Measurements from ENCODE around the gene COA1. TPM values are rescaled to one million over a fixed set of nuclear protein-coding genes. Genes with fewer than 3 reads are reported as not detected.

COA1 gene
- total and polyA plus RNA-seq, 9 of the 15 experiments (the other 6 are each of a cell fraction or from before 2014, with no cell fraction given) = 98.9 to 463 (median 181) TPM

GRCh38 chr7:43729214-43729923 lies at the start of gene COA1 (continued):
- peak in 2 of 3 experiments; percentile 50 to 83; a peak in 4 of 6 replicates for TF ChIP-seq ZBTB11 (CRISPR knock-in tag; IDR thresholded peaks at IDR 0.05)
- no peak for TF ChIP-seq CBFB (CRISPR knock-in tag; IDR thresholded peaks at IDR 0.05)
- TF ChIP-seq KDM4B (IDR thresholded peaks at IDR 0.05; ENCODE audit: borderline replicate concordance in 2 of 2, low read depth in 1 of 2) = no peak; a peak in 1 of 4 replicates
- no peak for TF ChIP-seq ZNF263 (CRISPR knock-in tag; IDR thresholded peaks at IDR 0.05; ENCODE audit: borderline replicate concordance)
- TF ChIP-seq SIN3A (IDR thresholded peaks at IDR 0.05; ENCODE audit: borderline replicate concordance in 2 of 2, control insufficient read depth in 1 of 2, low read depth in 2 of 2, low read length in 2 of 2) = peak; percentile 52 to 85; a peak in 3 of 4 replicates
- TF ChIP-seq ZNF395 (CRISPR knock-in tag; IDR thresholded peaks at IDR 0.05) = peak; percentile 60; the same call in 1 of the 2 replicates
- TF ChIP-seq HLTF (IDR thresholded peaks at IDR 0.05) = no peak
- no peak for TF ChIP-seq OTX1 (CRISPR knock-in tag; IDR thresholded peaks at IDR 0.05)
- TF ChIP-seq ZNF57 (CRISPR knock-in tag; IDR thresholded peaks at IDR 0.05) = no peak
- no peak for TF ChIP-seq ZNF3 (CRISPR knock-in tag; IDR thresholded peaks at IDR 0.05)
- TF ChIP-seq L3MBTL2 (IDR thresholded peaks at IDR 0.05) = no peak; the same call in 1 of the 2 replicates
- TF ChIP-seq GTF2B (IDR thresholded peaks at IDR 0.05; ENCODE audit: extremely low read depth, insufficient read length) = peak; percentile 81
- peak; percentile 12; the same call in 1 of the 2 replicates for TF ChIP-seq CEBPG (CRISPR knock-in tag; IDR thresholded peaks at IDR 0.05)
- TF ChIP-seq CEBPG (tag; conservative IDR thresholded peaks at IDR 0.05 in 1 of 2, IDR thresholded peaks at IDR 0.05 in 1 of 2) = no peak
- no peak for TF ChIP-seq NCOA6 (IDR thresholded peaks at IDR 0.05)
- TF ChIP-seq CGGBP1 (CRISPR knock-in tag; IDR thresholded peaks at IDR 0.05) = no peak
- TF ChIP-seq TARDBP (IDR thresholded peaks at IDR 0.05) = no peak
